Neural cell (in vitro differentiated cells): ENCODE measurements around the gene OR5B17. TPM values are rescaled to one million over a fixed set of nuclear protein-coding genes. Genes with fewer than 3 reads are reported as not detected.

ENCODE experiments used
- H2AFZ ChIP-seq: fragments of 200-600, 300-800 bp; sonication (generic), shearing (Covaris generic); 2 replicates; pipeline ENCODE4 v1.6.0; 2014; ENCODE audit warnings: low read depth, mild to moderate bottlenecking, antibody characterized with exemption, low read length, moderate library complexity
- H3F3A ChIP-seq: fragments of 200-600 bp; shearing (Covaris generic); 2 replicates; pipeline ENCODE4 v1.6.1; 2016; ENCODE audit warnings: mild to moderate bottlenecking, moderate library complexity, mixed read lengths, antibody characterized with exemption, low read length; ENCODE audit not compliant: insufficient read depth, poor library complexity, severe bottlenecking
- H3K27ac ChIP-seq: fragments of 200-600, 300-800 bp; sonication (generic), shearing (Covaris generic); 2 replicates; pipeline ENCODE4 v1.5.1; 2014; ENCODE audit warnings: mild to moderate bottlenecking, low read length, moderate library complexity
- H3K27me3 ChIP-seq: fragments of 300-800, 200-600 bp; sonication (generic), shearing (Covaris generic); 2 replicates; pipeline ENCODE4 v1.6.0; 2014; ENCODE audit warnings: mild to moderate bottlenecking, low read depth, low read length, moderate library complexity; ENCODE audit not compliant: insufficient read depth
- H3K36me3 ChIP-seq: fragments of 300-800, 200-600 bp; sonication (generic), shearing (Covaris generic); 2 replicates; pipeline ENCODE4 v1.5.1; 2014; ENCODE audit warnings: mild to moderate bottlenecking, antibody characterized with exemption, low read length, moderate library complexity; ENCODE audit not compliant: insufficient read depth
- H3K4me2 ChIP-seq: fragments of 300-800, 200-600 bp; sonication (generic), shearing (Covaris generic); 2 replicates; pipeline ENCODE4 v1.6.0; 2014; ENCODE audit warnings: mild to moderate bottlenecking, low read length
- H3K4me3 ChIP-seq: fragments of 300-800, 200-600 bp; sonication (generic), shearing (Covaris generic); 2 replicates; pipeline ENCODE4 v1.5.1; 2014; ENCODE audit warnings: mild to moderate bottlenecking, low read length, moderate library complexity
- H3K79me2 ChIP-seq: fragments of 200-600 bp; shearing (Covaris generic); replicated peaks from 2 replicates; pipeline ENCODE4 v1.6.0; 2014; ENCODE audit warnings: mild to moderate bottlenecking, low read length, moderate library complexity; ENCODE audit not compliant: insufficient read depth
- H3K9ac ChIP-seq: fragments of 300-800, 200-600 bp; sonication (generic), shearing (Covaris generic); 2 replicates; pipeline ENCODE4 v1.6.1; 2016; ENCODE audit warnings: mild to moderate bottlenecking, low read length, mixed read lengths
- H3K9me2 ChIP-seq: fragments of 200-600 bp; shearing (Covaris generic); 2 replicates; pipeline ENCODE4 v1.6.1; 2016; ENCODE audit warnings: mild to moderate bottlenecking, low read length, mixed read lengths; ENCODE audit not compliant: insufficient read depth
- H3K9me3 ChIP-seq: fragments of 200-600, 300-800 bp; sonication (generic), shearing (Covaris generic); 2 replicates; pipeline ENCODE4 v1.6.1; 2016; ENCODE audit warnings: mild to moderate bottlenecking, mixed run types, low read length, moderate library complexity, mixed read lengths
- H4K20me1 ChIP-seq: fragments of 200-600 bp; shearing (Covaris generic); 2 replicates; pipeline ENCODE4 v1.6.1; 2016; ENCODE audit warnings: mild to moderate bottlenecking, mixed run types; ENCODE audit not compliant: insufficient read depth
- EP300 ChIP-seq: fragments of 450-650 bp; conservative IDR thresholded peaks from 2 replicates; pipeline ENCODE4 v1.6.1; 2014; ENCODE audit warnings: antibody characterized with exemption, mild to moderate bottlenecking, moderate library complexity; ENCODE audit not compliant: poor library complexity, severe bottlenecking
- EZH2 ChIP-seq: fragments of 200-600, 300-800 bp; shearing (Covaris generic), sonication (generic); IDR thresholded peaks from 2 replicates; pipeline ENCODE4 v1.6.1; 2014; ENCODE audit warnings: antibody characterized with exemption, low read length, borderline replicate concordance, mild to moderate bottlenecking; ENCODE audit not compliant: insufficient read depth, poor library complexity, severe bottlenecking
- MXI1 ChIP-seq: fragments of 450-650 bp; conservative IDR thresholded peaks from 2 replicates; pipeline ENCODE4 v1.6.1; 2014; ENCODE audit warnings: antibody characterized with exemption, mild to moderate bottlenecking; ENCODE audit not compliant: poor library complexity, severe bottlenecking
- POLR2AphosphoS5 ChIP-seq: IDR thresholded peaks from 2 replicates; pipeline ENCODE4 v1.6.1; 2012
- RAD21 ChIP-seq: fragments of 450-650 bp; conservative IDR thresholded peaks from 2 replicates; pipeline ENCODE4 v1.6.1; 2014; ENCODE audit warnings: antibody characterized with exemption, mild to moderate bottlenecking, moderate library complexity
- REST ChIP-seq: IDR thresholded peaks from 2 replicates; pipeline ENCODE4 v1.6.1; 2012; ENCODE audit warnings: borderline replicate concordance
- SMC3 ChIP-seq: fragments of 450-650 bp; conservative IDR thresholded peaks from 2 replicates; pipeline ENCODE4 v1.6.1; 2014; ENCODE audit warnings: antibody characterized with exemption, mild to moderate bottlenecking, moderate library complexity; ENCODE audit not compliant: poor library complexity
- TAF1 ChIP-seq: IDR thresholded peaks from 2 replicates; pipeline ENCODE4 v1.6.1; 2012; ENCODE audit warnings: low read depth
- polyA plus RNA-seq: library from polyadenylated mRNA; depleted of rRNA; stranded (reverse); fragments of >200 nt; gene quantifications from 2 replicates; pipeline ENCODE4 v1.2.3, GENCODE V29; 2014
- TF ChIP-seq, protein P1 (sequence below): fragments of 450-650 bp; IDR thresholded peaks from 2 replicates; pipeline ENCODE4 v1.5.1; 2014; ENCODE audit warnings: antibody characterized with exemption, mild to moderate bottlenecking, moderate library complexity; ENCODE audit not compliant: poor library complexity, severe bottlenecking

Gene OR5B17
- polyA plus RNA-seq, 1 donor from 2014 or later = not detected

DNA sequence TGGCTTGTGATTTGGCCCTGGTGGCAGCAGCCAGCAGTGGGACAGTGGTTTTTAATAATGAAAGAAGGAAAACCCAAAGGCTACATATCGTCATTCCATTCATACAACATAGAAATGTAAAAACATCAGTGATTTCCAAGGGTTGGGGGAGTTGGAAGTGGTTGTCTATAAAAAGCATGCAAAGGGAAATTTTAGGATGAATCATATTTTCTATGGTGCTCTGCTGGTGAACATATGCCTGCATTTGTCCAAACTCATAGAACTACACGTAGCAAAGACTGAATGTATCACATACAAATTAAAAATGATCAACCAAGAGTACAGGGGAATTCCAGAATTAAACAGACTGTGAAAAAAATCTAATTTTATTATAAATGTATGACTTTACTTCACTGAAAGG, 36.7 kb upstream of the OR5B17 start:
- Histone ChIP-seq H3F3A (no peaks in the 10 kb centered on the region), H3K9ac (no peak overlapping the region), H4K20me1 (no peaks in the 10 kb centered on the region), H2AFZ (no peak overlapping the region), H3K4me2 (no peak overlapping the region), H3K36me3 (no peaks in the 10 kb centered on the region), H3K27me3 (no peaks in the 10 kb centered on the region), H3K9me3 (no peaks in the 10 kb centered on the region), H3K79me2 (no peaks in the 10 kb centered on the region), H3K27ac (no peak overlapping the region), H3K4me3 (no peak overlapping the region), H3K9me2 (no peaks in the 10 kb centered on the region)
- TF ChIP-seq, protein P1, sequence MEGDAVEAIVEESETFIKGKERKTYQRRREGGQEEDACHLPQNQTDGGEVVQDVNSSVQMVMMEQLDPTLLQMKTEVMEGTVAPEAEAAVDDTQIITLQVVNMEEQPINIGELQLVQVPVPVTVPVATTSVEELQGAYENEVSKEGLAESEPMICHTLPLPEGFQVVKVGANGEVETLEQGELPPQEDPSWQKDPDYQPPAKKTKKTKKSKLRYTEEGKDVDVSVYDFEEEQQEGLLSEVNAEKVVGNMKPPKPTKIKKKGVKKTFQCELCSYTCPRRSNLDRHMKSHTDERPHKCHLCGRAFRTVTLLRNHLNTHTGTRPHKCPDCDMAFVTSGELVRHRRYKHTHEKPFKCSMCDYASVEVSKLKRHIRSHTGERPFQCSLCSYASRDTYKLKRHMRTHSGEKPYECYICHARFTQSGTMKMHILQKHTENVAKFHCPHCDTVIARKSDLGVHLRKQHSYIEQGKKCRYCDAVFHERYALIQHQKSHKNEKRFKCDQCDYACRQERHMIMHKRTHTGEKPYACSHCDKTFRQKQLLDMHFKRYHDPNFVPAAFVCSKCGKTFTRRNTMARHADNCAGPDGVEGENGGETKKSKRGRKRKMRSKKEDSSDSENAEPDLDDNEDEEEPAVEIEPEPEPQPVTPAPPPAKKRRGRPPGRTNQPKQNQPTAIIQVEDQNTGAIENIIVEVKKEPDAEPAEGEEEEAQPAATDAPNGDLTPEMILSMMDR = no peak
- TF ChIP-seq POLR2AphosphoS5 (no peak), EZH2 (no peak)

DNA sequence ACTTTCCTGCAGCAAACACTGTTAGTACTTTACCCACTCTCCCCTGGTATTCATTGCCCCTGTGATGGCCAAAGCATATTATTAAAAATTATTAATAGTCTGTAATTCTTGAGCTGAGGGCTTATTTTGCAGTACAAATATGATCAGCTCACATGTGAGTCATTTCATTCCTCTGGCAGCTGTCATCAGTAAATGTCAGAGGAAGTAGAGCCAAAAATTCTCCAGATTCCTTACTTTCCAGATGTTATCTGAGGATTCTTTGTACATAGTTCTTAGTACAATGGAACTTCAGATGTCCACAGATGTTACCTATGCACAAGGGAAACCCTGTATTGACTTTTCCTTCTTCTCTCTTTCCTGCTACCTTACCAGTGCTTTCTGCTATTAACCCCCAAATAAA, 35.3 kb upstream of the OR5B17 start:
- Histone ChIP-seq H3F3A (no peaks in the 10 kb centered on the region), H3K9me3 (no peaks in the 10 kb centered on the region), H2AFZ (no peak overlapping the region), H3K36me3 (no peaks in the 10 kb centered on the region), H3K9me2 (no peaks in the 10 kb centered on the region), H3K79me2 (no peaks in the 10 kb centered on the region), H3K27ac (no peak overlapping the region), H4K20me1 (no peaks in the 10 kb centered on the region), H3K4me3 (no peak overlapping the region), H3K27me3 (no peaks in the 10 kb centered on the region), H3K9ac (no peak overlapping the region), H3K4me2 (no peak overlapping the region)
- TF ChIP-seq POLR2AphosphoS5 = no peak
- TF ChIP-seq REST = no peak
- TF ChIP-seq EP300 = no peak

DNA sequence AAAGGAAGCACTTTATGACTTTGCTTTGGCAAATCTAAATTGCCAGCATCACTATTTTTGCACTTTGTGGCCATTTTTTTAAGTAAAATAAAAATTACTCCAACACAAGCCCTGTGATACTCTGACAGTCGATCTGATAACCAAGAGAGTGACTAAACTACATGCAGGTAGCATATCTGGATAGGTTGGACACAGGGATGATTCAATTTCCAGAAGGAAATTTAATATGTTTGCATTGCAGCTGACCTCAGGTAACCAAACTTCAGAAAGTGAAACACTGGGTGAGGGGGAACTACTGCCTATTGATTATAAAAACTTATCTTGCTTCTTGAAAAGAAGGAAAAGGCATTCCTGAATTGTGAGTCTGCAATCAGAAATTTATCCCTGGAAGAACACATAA, 33.9 kb upstream of the OR5B17 start:
- H4K20me1 ChIP-seq = no peaks in the 10 kb centered on the region
- no peaks in the 10 kb centered on the region for H3K79me2 ChIP-seq
- H2AFZ ChIP-seq = no peak overlapping the region
- no peaks in the 10 kb centered on the region for H3K9me2 ChIP-seq
- no peak overlapping the region for H3K9ac ChIP-seq
- H3K9me3 ChIP-seq = no peaks in the 10 kb centered on the region
- no peak overlapping the region for H3K4me2 ChIP-seq
- H3K27ac ChIP-seq = no peak overlapping the region
- H3K4me3 ChIP-seq = no peak overlapping the region
- no peaks in the 10 kb centered on the region for H3K36me3 ChIP-seq
- TF ChIP-seq TAF1 = no peak
- TF ChIP-seq RAD21 = no peak
- TF ChIP-seq, protein P1 = no peak
- TF ChIP-seq SMC3 = no peak
- no peak for TF ChIP-seq REST
- no peak for TF ChIP-seq MXI1
- no peak for TF ChIP-seq EP300
- TF ChIP-seq POLR2AphosphoS5 = no peak
- no peak for TF ChIP-seq EZH2
- H3K27me3 ChIP-seq = no peaks in the 10 kb centered on the region
- H3F3A ChIP-seq = no peaks in the 10 kb centered on the region
